C4-2B (cell line): Measurements from ENCODE around the gene PRKAG3.

Experiments used
- H3K27ac ChIP-seq: fragments of 450-650 bp; 2 replicates; pipeline ENCODE4 v1.5.1; 2017
- CTCF ChIP-seq: fragments of 450-650 bp; conservative IDR thresholded peaks from 2 replicates; pipeline ENCODE4 v1.5.1; 2017; ENCODE audit warnings: mild to moderate bottlenecking
- ZFX ChIP-seq: fragments of 450-650 bp; IDR thresholded peaks from 2 replicates; pipeline ENCODE4 v1.6.1; 2017

Gene PRKAG3

GRCh38 chr2:218831378-218831990 is at the start of gene PRKAG3:
Gene PRKAG3 (minus strand): TSS chr2:218831803.
- no peak within 1 kb of the TSS for H3K27ac ChIP-seq
- TF ChIP-seq CTCF (no peak), ZFX (no peak)

GRCh38 chr2:218880859-218881594 is 49.4 kb upstream of the PRKAG3 start:
- TF ChIP-seq ZFX (no peak), CTCF (no peak)
- H3K27ac ChIP-seq, result no peak overlapping the region

- no peak for TF ChIP-seq CTCF
- no peak for TF ChIP-seq ZFX
- H3K27ac ChIP-seq, result no peak within 1 kb of the TSS
Measured at GRCh38 chr2:218880102-218880858, 48.7 kb upstream of the PRKAG3 start, which contains the start of gene WNT10A. Gene WNT10A (plus strand): TSS chr2:218880852. CDS start chr2:218880996, 144 bp downstream.

GRCh38 chr2:218879776-218880101 is 48.1 kb upstream of the PRKAG3 start:
- no peak overlapping the region for H3K27ac ChIP-seq
- TF ChIP-seq ZFX (no peak), CTCF (no peak)

- TF ChIP-seq CTCF, result no peak
- no peak for TF ChIP-seq ZFX
- no peak overlapping the region for H3K27ac ChIP-seq
Measured at GRCh38 chr2:218878926-218879761, 47.5 kb upstream of the PRKAG3 start.

GRCh38 chr2:218878486-218878885 is 46.9 kb upstream of the PRKAG3 start:
- H3K27ac ChIP-seq, result no peak overlapping the region
- TF ChIP-seq CTCF (no peak), ZFX (no peak)
